K562 (cell line): Measurements from ENCODE around the gene ZSCAN21. TPM values are rescaled to one million over a fixed set of nuclear protein-coding genes. Genes with fewer than 3 reads are reported as not detected.
A peak's percentile ranks its signal among the peaks of the same experiment; 100 is the strongest.

Source experiments
- CHD2 ChIP-seq: IDR thresholded peaks from 2 replicates; pipeline ENCODE4 v1.6.1; 2011; ENCODE audit warnings: low read depth, low read length
- FOXA3 ChIP-seq, 2 experiments: fragments of 450-650 bp in 1 of 2; sonication (generic) in 1 of 2; formaldehyde crosslinking; IDR thresholded peaks in 1 of 2; conservative IDR thresholded peaks in 1 of 2; 2 replicates each; pipeline versions ENCODE4 v1.4.0 to v1.8.0; 2020 to 2022; ENCODE audit warnings: mild to moderate bottlenecking in 2 of 2, missing genetic modification reagents in 1 of 2
- ILF3 ChIP-seq: fragments of 450-650 bp; IDR thresholded peaks from 2 replicates; pipeline ENCODE4 v1.6.1; 2018; ENCODE audit warnings: antibody characterized with exemption, mild to moderate bottlenecking, moderate library complexity, borderline replicate concordance
- JUNB ChIP-seq: fragments of 450-650 bp; formaldehyde crosslinking; conservative IDR thresholded peaks from 2 replicates; pipeline ENCODE4 v1.4.0; 2020; ENCODE audit warnings: mild to moderate bottlenecking
- KDM4B ChIP-seq, 2 experiments: fragments of 450-650 bp in 1 of 2; sonication (generic) in 1 of 2; IDR thresholded peaks; 2 replicates each; pipeline ENCODE4 v1.6.1; 2016 to 2017; ENCODE audit warnings: borderline replicate concordance in 2 of 2, antibody characterized with exemption in 1 of 2, low read depth in 1 of 2, mild to moderate bottlenecking in 1 of 2
- MYNN ChIP-seq, 2 experiments: sonication (generic); formaldehyde crosslinking in 1 of 2; IDR thresholded peaks; 2 replicates each; pipeline versions ENCODE4 v1.5.0 to v1.6.1; 2016 to 2020; ENCODE audit warnings: antibody characterized with exemption in 1 of 2, missing genetic modification reagents in 1 of 2
- POLR2AphosphoS5 ChIP-seq: IDR thresholded peaks from 2 replicates; pipeline ENCODE4 v1.6.1; 2011; ENCODE audit warnings: mild to moderate bottlenecking, low read depth, low read length, moderate library complexity; ENCODE audit not compliant: control insufficient read depth, insufficient read depth
- PRMT5 ChIP-seq: sonication (generic); formaldehyde crosslinking; IDR thresholded peaks from 2 replicates; pipeline ENCODE4 v1.5.0; 2020; ENCODE audit warnings: missing genetic modification reagents
- REST ChIP-seq, 2 experiments: fragments of 450-650 bp; formaldehyde crosslinking in 1 of 2; IDR thresholded peaks; 2 replicates each; pipeline versions ENCODE4 v1.4.0 to v1.6.1; 2014 to 2020; ENCODE audit warnings: mild to moderate bottlenecking in 2 of 2, borderline replicate concordance in 1 of 2, low read depth in 1 of 2
- TFAM ChIP-seq: fragments of 250-450 bp; sonication (Bioruptor Pico); conservative IDR thresholded peaks from 2 replicates; pipeline ENCODE4 v1.5.0; 2021; ENCODE audit warnings: mild to moderate bottlenecking, moderate library complexity
- TFAP4 ChIP-seq: sonication (generic); formaldehyde crosslinking; IDR thresholded peaks from 2 replicates; pipeline ENCODE4 v1.8.0; 2022; ENCODE audit warnings: missing genetic modification reagents, mild to moderate bottlenecking, moderate library complexity, borderline replicate concordance
- ZNF143 ChIP-seq: sonication (generic); formaldehyde crosslinking; IDR thresholded peaks from 2 replicates; pipeline ENCODE4 v1.9.0; 2022; ENCODE audit warnings: mild to moderate bottlenecking, missing genetic modification reagents
- polyA plus RNA-seq, 8 experiments: library from polyadenylated mRNA; depleted of rRNA in 4 of 8; stranded (reverse) in 5 of 8; unstranded in 3 of 8; fragments of >200 nt; fragmentation: Nextera tagmentation in 2 of 8; fragmentation: Illumina TruSeq in 1 of 8; extraction: Ambion mirVana in 2 of 8; extraction: Trizol in 1 of 8; gene quantifications; 2 replicates each; pipeline versions ENCODE4 v1.2.1 to v1.2.3, GENCODE V29; 2011 to 2014; ENCODE audit warnings: inconsistent platforms in 1 of 8, missing spikeins in 1 of 8
- total RNA-seq, 7 experiments: library from RNA; depleted of rRNA in 6 of 7; stranded (reverse); fragments of >200 nt in 6 of 7; fragmentation: Illumina TruSeq in 2 of 7; extraction: Trizol in 2 of 7; gene quantifications; 2 replicates each; pipeline versions ENCODE4 v1.2.1 to v1.2.3, GENCODE V29; 2011 to 2021; ENCODE audit warnings: low replicate concordance in 1 of 7
- TF ChIP-seq, protein P1 (sequence below): fragments of 450-650 bp; IDR thresholded peaks from 2 replicates; pipeline ENCODE4 v1.6.1; 2016

The ZSCAN21 gene
- total and polyA plus RNA-seq, 9 of the 15 experiments (the other 6 are each of a cell fraction or from before 2014, with no cell fraction given), result 5.9 to 15.5 (median 13.2) TPM

DNA sequence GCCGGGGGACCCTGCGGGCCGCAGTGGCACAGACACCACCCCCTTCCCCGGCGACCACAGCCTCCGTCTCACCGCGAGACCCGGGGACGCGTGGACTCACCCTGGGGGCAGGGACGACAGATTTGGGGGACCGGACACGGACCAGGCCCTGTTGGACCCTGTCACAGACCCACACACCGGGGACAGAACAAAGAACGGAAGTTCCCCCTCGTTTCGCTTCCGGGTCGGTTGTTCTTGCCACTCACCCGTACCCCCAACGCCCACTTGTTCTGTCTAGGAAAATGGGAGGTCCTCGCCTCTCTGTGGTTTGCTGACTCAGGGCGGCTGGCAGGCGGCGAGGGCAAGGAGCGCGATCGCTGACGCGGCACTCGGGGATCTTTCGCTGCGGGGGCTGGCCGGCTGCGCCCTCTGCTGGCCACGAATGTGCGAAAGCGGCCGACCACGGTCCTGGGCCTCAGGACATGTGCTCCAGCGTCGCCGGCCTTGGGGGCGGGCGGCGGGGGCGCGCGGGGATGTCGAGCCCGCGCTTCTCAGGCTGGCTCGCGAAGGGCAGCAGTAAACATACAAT is 32.0 kb downstream of the ZSCAN21 start, which contains the start of gene ZNF3 (continued):
- TF ChIP-seq KDM4B (IDR thresholded peaks at IDR 0.05; ENCODE audit: borderline replicate concordance in 2 of 2, low read depth in 1 of 2) (peak in 1 of 2 experiments; percentile 97; a peak in 1 of 4 replicates), ILF3 (no peak), FOXA3 (CRISPR knock-in tag; conservative IDR thresholded peaks at IDR 0.05 in 1 of 2, IDR thresholded peaks at IDR 0.05 in 1 of 2) (no peak), POLR2AphosphoS5 (peak; percentile 85), PRMT5 (CRISPR knock-in tag) (0 out of 2 replicates have a peak, but pooled peaks have one; percentile 27), CHD2 (peak; percentile 20), TFAM (CRISPR knock-in tag) (no peak), JUNB (CRISPR knock-in tag) (no peak), TFAP4 (CRISPR knock-in tag) (peak; percentile 95), MYNN (IDR thresholded peaks at IDR 0.05) (peak; percentile 85), MYNN (CRISPR knock-in tag; IDR thresholded peaks at IDR 0.05) (no peak; the same call in 1 of the 2 replicates), REST (IDR thresholded peaks at IDR 0.05; ENCODE audit: borderline replicate concordance) (peak; percentile 93), REST (CRISPR knock-in tag; IDR thresholded peaks at IDR 0.05; ENCODE audit: low read depth) (peak; percentile 26; the same call in 1 of the 2 replicates), ZNF143 (CRISPR knock-in tag) (no peak; the same call in 1 of the 2 replicates)
- TF ChIP-seq, protein P1, sequence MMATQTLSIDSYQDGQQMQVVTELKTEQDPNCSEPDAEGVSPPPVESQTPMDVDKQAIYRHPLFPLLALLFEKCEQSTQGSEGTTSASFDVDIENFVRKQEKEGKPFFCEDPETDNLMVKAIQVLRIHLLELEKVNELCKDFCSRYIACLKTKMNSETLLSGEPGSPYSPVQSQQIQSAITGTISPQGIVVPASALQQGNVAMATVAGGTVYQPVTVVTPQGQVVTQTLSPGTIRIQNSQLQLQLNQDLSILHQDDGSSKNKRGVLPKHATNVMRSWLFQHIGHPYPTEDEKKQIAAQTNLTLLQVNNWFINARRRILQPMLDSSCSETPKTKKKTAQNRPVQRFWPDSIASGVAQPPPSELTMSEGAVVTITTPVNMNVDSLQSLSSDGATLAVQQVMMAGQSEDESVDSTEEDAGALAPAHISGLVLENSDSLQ, result peak; percentile 97
